ENCODE measurements around the gene SDC3.

- no peak for TF ChIP-seq USF2 (IDR thresholded peaks at IDR 0.05; ENCODE audit: low read length)
- no peak for TF ChIP-seq POLR2AphosphoS5 (IDR thresholded peaks at IDR 0.05; ENCODE audit: low read depth, low read length)
- TF ChIP-seq BCL11A (IDR thresholded peaks at IDR 0.05; ENCODE audit: low read depth in 2 of 2, low read length in 2 of 2), result no peak
- TF ChIP-seq NRF1 (IDR thresholded peaks at IDR 0.05; ENCODE audit: low read depth, low read length), result no peak
- TF ChIP-seq SAP30 (IDR thresholded peaks at IDR 0.05; ENCODE audit: insufficient read depth, insufficient replicate concordance, low read length), result no peak
- TF ChIP-seq, protein P1, sequence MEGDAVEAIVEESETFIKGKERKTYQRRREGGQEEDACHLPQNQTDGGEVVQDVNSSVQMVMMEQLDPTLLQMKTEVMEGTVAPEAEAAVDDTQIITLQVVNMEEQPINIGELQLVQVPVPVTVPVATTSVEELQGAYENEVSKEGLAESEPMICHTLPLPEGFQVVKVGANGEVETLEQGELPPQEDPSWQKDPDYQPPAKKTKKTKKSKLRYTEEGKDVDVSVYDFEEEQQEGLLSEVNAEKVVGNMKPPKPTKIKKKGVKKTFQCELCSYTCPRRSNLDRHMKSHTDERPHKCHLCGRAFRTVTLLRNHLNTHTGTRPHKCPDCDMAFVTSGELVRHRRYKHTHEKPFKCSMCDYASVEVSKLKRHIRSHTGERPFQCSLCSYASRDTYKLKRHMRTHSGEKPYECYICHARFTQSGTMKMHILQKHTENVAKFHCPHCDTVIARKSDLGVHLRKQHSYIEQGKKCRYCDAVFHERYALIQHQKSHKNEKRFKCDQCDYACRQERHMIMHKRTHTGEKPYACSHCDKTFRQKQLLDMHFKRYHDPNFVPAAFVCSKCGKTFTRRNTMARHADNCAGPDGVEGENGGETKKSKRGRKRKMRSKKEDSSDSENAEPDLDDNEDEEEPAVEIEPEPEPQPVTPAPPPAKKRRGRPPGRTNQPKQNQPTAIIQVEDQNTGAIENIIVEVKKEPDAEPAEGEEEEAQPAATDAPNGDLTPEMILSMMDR (IDR thresholded peaks at IDR 0.05; ENCODE audit: control extremely low read depth in 1 of 3, insufficient read depth in 1 of 3, low read depth in 1 of 3, low read length in 3 of 3), result no peak
Observed at GRCh38 chr1:30878559-30878958, 30.0 kb downstream of the SDC3 start.
